Small intestine (tissue), 7 donors: ENCODE measurements around the gene BRD3OS. TPM values are rescaled to one million over a fixed set of nuclear protein-coding genes. Genes with fewer than 3 reads are reported as not detected.

Experiments
- DNase-seq, 2 donors: peaks; one replicate each; pipeline versions ENCODE4 v3.0.0 to v3.0.0-alpha.2; 2013
- FAIRE-seq: peaks from 2 replicates; lab custom pipeline; 2012; peaks lifted over from hg19 to GRCh38; lab: Jason Lieb, UNC
- H3K27ac ChIP-seq, 3 donors: one replicate each; pipeline ENCODE4 v1.5.1; 2013; ENCODE audit warnings: low read length in 2 of 3, mild to moderate bottlenecking in 2 of 3, control low read depth in 1 of 3, inconsistent platforms in 1 of 3, low read depth in 1 of 3, moderate library complexity in 1 of 3
- H3K27me3 ChIP-seq, 3 donors: one replicate each; pipeline ENCODE4 v1.6.1; 2013; ENCODE audit warnings: low read length in 3 of 3, inconsistent platforms in 1 of 3; ENCODE audit not compliant: control insufficient read depth in 3 of 3, insufficient read depth in 3 of 3
- H3K36me3 ChIP-seq, 3 donors: one replicate each; pipeline ENCODE4 v1.6.1; 2013; ENCODE audit warnings: low read length in 3 of 3, inconsistent platforms in 1 of 3, low read depth in 1 of 3, mild to moderate bottlenecking in 1 of 3, moderate library complexity in 1 of 3; ENCODE audit not compliant: control insufficient read depth in 3 of 3, insufficient read depth in 2 of 3
- H3K4me1 ChIP-seq, 3 donors: one replicate each; pipeline ENCODE4 v1.6.1; 2013; ENCODE audit warnings: low read length in 2 of 3, inconsistent platforms in 1 of 3, low read depth in 1 of 3, mild to moderate bottlenecking in 1 of 3, moderate library complexity in 1 of 3; ENCODE audit not compliant: control insufficient read depth in 3 of 3, insufficient read depth in 2 of 3
- H3K4me3 ChIP-seq, 3 donors: one replicate each; pipeline ENCODE4 v1.5.1; 2013; ENCODE audit warnings: low read length in 3 of 3, control low read depth in 1 of 3, inconsistent platforms in 1 of 3, low read depth in 1 of 3, mild to moderate bottlenecking in 1 of 3, moderate library complexity in 1 of 3
- H3K9me3 ChIP-seq, 2 donors: one replicate each; pipeline ENCODE4 v1.6.1; 2013; ENCODE audit warnings: low read depth in 1 of 2, low read length in 1 of 2; ENCODE audit not compliant: control insufficient read depth in 2 of 2, insufficient read depth in 1 of 2
- WGBS, 3 donors: extraction: QIAGEN DNeasy Blood & Tissue Kit; methylation state at CpG; one replicate each; pipeline ENCODE4 v1.1.7; 2013; 5-methylcytosine and 5-hydroxymethylcytosine counted together
- polyA plus RNA-seq, 4 donors: library from polyadenylated mRNA; stranded (reverse) in 3 of 4; unstranded in 1 of 4; fragments of 200-250 nt in 3 of 4; fragments of 120-200 nt in 1 of 4; gene quantifications; one replicate each; pipeline versions ENCODE4 v1.2.1 to v1.2.3, GENCODE V29; 2013
- donor health status: healthy with polysubstance abuse.
- donor health status: control.
- donor health status: control.
- donor health status: Bipolar disorder and iron deficiency.
- donor health status: healthy.

BRD3OS gene
- polyA plus RNA-seq, 4 donors: 2.0 to 7.6 (median 4.1) TPM

- Histone ChIP-seq H3K4me3 (no peak overlapping the region), H3K27ac (no peak overlapping the region), H3K27me3 (peaks cover 0 to 5% (median 0%) of the 10 kb centered on the region in 3 donors), H3K9me3 (no peaks in the 10 kb centered on the region), H3K36me3 (no peaks in the 10 kb centered on the region), H3K4me1 (no peaks in the 10 kb centered on the region)
- DNase-seq (no peak), FAIRE-seq (no peak)
- WGBS, 3 donors: 80 to 90% (median 88%) methylated on average over 8 of the region's 8 CpGs
Observed at GRCh38 chr9:134005381-134005780, 19.9 kb upstream of the BRD3OS start.

- 49 to 58% (median 56%) methylated on average over 6 of the region's 6 CpGs for WGBS, 3 donors
- FAIRE-seq (no peak), DNase-seq (no peak)
- Histone ChIP-seq H3K4me3 (no peak overlapping the region), H3K36me3 (no peaks in the 10 kb centered on the region), H3K4me1 (no peaks in the 10 kb centered on the region), H3K27ac (no peak overlapping the region), H3K27me3 (peaks cover 0 to 5% (median 0%) of the 10 kb centered on the region in 3 donors), H3K9me3 (no peaks in the 10 kb centered on the region)
Observed at GRCh38 chr9:134007150-134007549, 18.1 kb upstream of the BRD3OS start.

GRCh38 chr9:134007571-134007970 is 17.7 kb upstream of the BRD3OS start:
- Histone ChIP-seq H3K36me3 (no peaks in the 10 kb centered on the region), H3K9me3 (no peaks in the 10 kb centered on the region), H3K4me3 (no peak overlapping the region), H3K27me3 (peaks cover 0 to 5% (median 0%) of the 10 kb centered on the region in 3 donors), H3K27ac (no peak overlapping the region), H3K4me1 (no peaks in the 10 kb centered on the region)
- no peak for FAIRE-seq
- 78 to 82% (median 78%) methylated on average over 9 of the region's 9 CpGs for WGBS, 3 donors
- no peak for DNase-seq

- H3K36me3 ChIP-seq: no peaks in the 10 kb centered on the region
- DNase-seq (peak in 1 of 2 donors; percentile 39), FAIRE-seq (no peak)
- H3K27ac ChIP-seq: no peak overlapping the region
- no peak overlapping the region for H3K4me3 ChIP-seq
- 39 to 73% (median 48%) methylated on average over 20 of the region's 20 CpGs for WGBS, 3 donors
- peaks cover 0 to 5% (median 0%) of the 10 kb centered on the region in 3 donors for H3K27me3 ChIP-seq
- H3K4me1 ChIP-seq: no peaks in the 10 kb centered on the region
- peaks cover 1 to 11% of the 10 kb centered on the region in 2 donors for H3K9me3 ChIP-seq
Observed at GRCh38 chr9:134010310-134011173, 14.7 kb upstream of the BRD3OS start.

GRCh38 chr9:134011401-134011800 is 13.9 kb upstream of the BRD3OS start:
- Histone ChIP-seq H3K4me3 (no peak overlapping the region), H3K27ac (no peak overlapping the region), H3K27me3 (peaks cover 0 to 5% (median 0%) of the 10 kb centered on the region in 3 donors), H3K9me3 (peaks cover 1 to 11% of the 10 kb centered on the region in 2 donors), H3K4me1 (no peaks in the 10 kb centered on the region), H3K36me3 (no peaks in the 10 kb centered on the region)
- FAIRE-seq (no peak), DNase-seq (no peak)
- 78 to 90% (median 88%) methylated on average over 6 of the region's 6 CpGs for WGBS, 3 donors

- Histone ChIP-seq H3K36me3 (no peaks in the 10 kb centered on the region), H3K4me1 (no peaks in the 10 kb centered on the region), H3K27ac (no peak overlapping the region), H3K27me3 (no peaks in the 10 kb centered on the region), H3K9me3 (peaks cover 1 to 11% of the 10 kb centered on the region in 2 donors), H3K4me3 (no peak overlapping the region)
- FAIRE-seq: no peak
- 85 to 95% (median 93%) methylated on average over 2 of the region's 2 CpGs for WGBS, 3 donors
- DNase-seq: no peak
Observed at GRCh38 chr9:134014946-134015345, 10.3 kb upstream of the BRD3OS start.

GRCh38 chr9:134024214-134024792 is 978 bp upstream of the BRD3OS start:
- no peaks in the 10 kb centered on the region for H3K9me3 ChIP-seq
- no peak overlapping the region for H3K27ac ChIP-seq
- 64 to 73% (median 67%) methylated on average over 4 of the region's 4 CpGs for WGBS, 3 donors
- H3K4me1 ChIP-seq: peaks cover 0 to 6% (median 0%) of the 10 kb centered on the region in 3 donors
- DNase-seq (no peak), FAIRE-seq (no peak)
- no peaks in the 10 kb centered on the region for H3K27me3 ChIP-seq
- H3K4me3 ChIP-seq: peak overlapping the region in 1 of 3 donors; percentile 23
- peaks cover 0 to 21% (median 0%) of the 10 kb centered on the region in 3 donors for H3K36me3 ChIP-seq

GRCh38 chr9:134025606-134026541 is 593 bp downstream of the BRD3OS start:
- peak in 1 of 2 donors; percentile 60 for DNase-seq
- Histone ChIP-seq H3K27me3 (no peaks in the 10 kb centered on the region), H3K36me3 (peaks cover 3 to 34% (median 5%) of the 10 kb centered on the region in 3 donors), H3K4me1 (peaks cover 0 to 6% (median 0%) of the 10 kb centered on the region in 3 donors), H3K9me3 (no peaks in the 10 kb centered on the region), H3K27ac (no peak overlapping the region), H3K4me3 (peak overlapping the region; percentile 40 to 77 (median 58))
- 10 to 14% (median 13%) methylated on average over 49 to 66 of the region's 66 CpGs for WGBS, 3 donors
- no peak for FAIRE-seq
